Pancreas (tissue), 10 donors: Measurements from ENCODE around the gene DGCR2. TPM values are rescaled to one million over a fixed set of nuclear protein-coding genes. Genes with fewer than 3 reads are reported as not detected.
A peak's percentile ranks its signal among the peaks of the same experiment; 100 is the strongest.

ENCODE experiments used
- ATAC-seq, 4 donors: fragments of 200-7000 bp; cut with Tn5 transposase; one replicate each; pipeline versions ENCODE4 v1.8.0 to v1.9.1; 2020; ENCODE audit warnings: mild to moderate bottlenecking in 4 of 4, moderate library complexity in 4 of 4
- DNase-seq, 6 donors: peaks; one replicate each; pipeline ENCODE4 v3.0.0-alpha.2; 2020
- FAIRE-seq: peaks from 2 replicates; lab custom pipeline; 2012; peaks lifted over from hg19 to GRCh38; lab: Jason Lieb, UNC
- H3K27ac ChIP-seq, 4 donors: fragments of 200-600 bp; sonication (generic); 1 replicate in 3 of 4; 2 replicates in 1 of 4; pipeline versions ENCODE4 v1.5.0 to v1.8.0; 2020
- H3K27me3 ChIP-seq, 4 donors: fragments of 200-600 bp; one replicate each; pipeline ENCODE4 v1.8.0; 2021
- H3K36me3 ChIP-seq, 3 donors: fragments of 200-600 bp; sonication (generic) in 1 of 3; one replicate each; pipeline versions ENCODE4 v1.5.0 to v1.8.0; 2020 to 2021
- H3K4me1 ChIP-seq, 3 donors: fragments of 200-600 bp; one replicate each; pipeline ENCODE4 v1.8.0; 2021
- H3K4me3 ChIP-seq, 4 donors: fragments of 200-600 bp; sonication (generic) in 2 of 4; one replicate each; pipeline versions ENCODE4 v1.5.0 to v1.8.0; 2020 to 2021
- H3K9me3 ChIP-seq, 4 donors: fragments of 200-600 bp; one replicate each; pipeline ENCODE4 v1.8.0; 2021
- CTCF ChIP-seq, 4 donors: fragments of 200-600 bp; sonication (generic) in 3 of 4; IDR thresholded peaks; one replicate each; pipeline versions ENCODE4 v1.5.0 to v1.8.0; 2021; ENCODE audit warnings: antibody characterized with exemption in 4 of 4
- WGBS, 2 donors: extraction: QIAGEN DNeasy Blood & Tissue Kit; methylation state at CpG; one replicate each; pipeline ENCODE4 v1.1.7; 2013; 5-methylcytosine and 5-hydroxymethylcytosine counted together
- intact Hi-C, 3 donors: fragments of 100-400 bp; cut with DNase I; formaldehyde crosslinking; loops; one replicate each; pipeline versions ENCODE4 v1.11.1 to v1.14.2; 2022
- polyA plus RNA-seq, 2 donors: library from polyadenylated mRNA; stranded (reverse); fragments of 200-250 nt; gene quantifications; one replicate each; pipeline ENCODE4 v1.2.3, GENCODE V29; 2013
- total RNA-seq, 6 donors: library from RNA; stranded (reverse); fragmentation: NEBNext Ultra II Directional in 4 of 6; extraction: Animal tissue kit (Norgen Biotek cat#: 25700) in 4 of 6; gene quantifications; one replicate each; pipeline versions ENCODE4 v1.2.1 to v1.2.4, GENCODE V29; 2021 to 2023
- donor health status: healthy with polysubstance abuse.
- donor health status: DM: no; HTN: no; CAD: no; lungs with moderate emphysema.
- donor health status: DM: no; HTN: no; CAD: no.
- donor health status: control.
- donor health status: control.
- donor health status: Bipolar disorder and iron deficiency.
- donor health status: DM: yes; HTN: yes; CAD: no.
- donor health status: DM: no; HTN: no; CAD: no.
- donor health status: DM: no; HTN: no; CAD: no.
- donor health status: DM: yes; HTN: yes; CAD: no.

Gene DGCR2
- total RNA-seq (10 to 100 TPM; 24.3 to 41.5 (median 34.7) TPM), polyA plus RNA-seq (10 to 100 TPM; 26.7 to 28.7 TPM)

- peaks cover 13 to 38% (median 25%) of the 10 kb centered on the region in 3 donors for H3K4me1 ChIP-seq
- intact Hi-C loops, result no loop called here
- no peaks in the 10 kb centered on the region for H3K27me3 ChIP-seq
- H3K36me3 ChIP-seq, result no peaks in the 10 kb centered on the region
- no peaks in the 10 kb centered on the region for H3K9me3 ChIP-seq
- peak; percentile 85 to 94 (median 88) for ATAC-seq
- no peak for FAIRE-seq
- peak within 1 kb of the TSS; percentile 65 to 89 (median 82) for H3K4me3 ChIP-seq
- DNase-seq, result peak; percentile 96 to 99 (median 98)
- no peak for TF ChIP-seq CTCF (IDR thresholded peaks at IDR 0.05)
- peak within 1 kb of the TSS; percentile 90 to 96 (median 94) for H3K27ac ChIP-seq
- WGBS, 2 donors, result 1% methylated on average over 50 to 67 of the region's 67 CpGs
Observed at GRCh38 chr22:19122143-19122751, at the start of gene DGCR2. Gene DGCR2, minus strand, starts transcription at chr22:19122412. Its CDS starts 206 bp downstream, at chr22:19122206.

- no peak for ATAC-seq
- peak overlapping the region in 2 of 4 donors; percentile 21 to 35 for H3K4me3 ChIP-seq
- no peaks in the 10 kb centered on the region for H3K9me3 ChIP-seq
- FAIRE-seq, result no peak
- no peak for TF ChIP-seq CTCF (IDR thresholded peaks at IDR 0.05)
- intact Hi-C loops, result no loop called here
- no peak overlapping the region for H3K27ac ChIP-seq
- peaks cover 0 to 13% (median 2%) of the 10 kb centered on the region in 4 donors for H3K27me3 ChIP-seq
- H3K4me1 ChIP-seq, result peaks cover 4 to 22% (median 17%) of the 10 kb centered on the region in 3 donors
- peak in 2 of 6 donors; percentile 46 to 78 for DNase-seq
- no peaks in the 10 kb centered on the region for H3K36me3 ChIP-seq
- WGBS, 2 donors, result 36 to 44% methylated on average over 7 of the region's 7 CpGs
Observed at GRCh38 chr22:19169947-19170318, 47.7 kb upstream of the DGCR2 start.

- intact Hi-C loops, result no loop called here
- no peaks in the 10 kb centered on the region for H3K9me3 ChIP-seq
- ATAC-seq (no peak), FAIRE-seq (no peak), DNase-seq (peak in 3 of 6 donors; percentile 26 to 50 (median 49))
- TF ChIP-seq CTCF (IDR thresholded peaks at IDR 0.05), result no peak
- 4 to 5% methylated on average over 54 to 58 of the region's 58 CpGs for WGBS, 2 donors
- H3K27ac ChIP-seq, result no peak overlapping the region
- H3K4me3 ChIP-seq, result peak overlapping the region in 2 of 4 donors; percentile 21 to 35
- H3K27me3 ChIP-seq, result peaks cover 0 to 13% (median 2%) of the 10 kb centered on the region in 4 donors
- peaks cover 0 to 17% (median 11%) of the 10 kb centered on the region in 3 donors for H3K4me1 ChIP-seq
- H3K36me3 ChIP-seq, result no peaks in the 10 kb centered on the region
Observed at GRCh38 chr22:19169002-19169946, 47.1 kb upstream of the DGCR2 start.

GRCh38 chr22:19168088-19168890, 46.1 kb upstream of the DGCR2 start:
- ATAC-seq (no peak), FAIRE-seq (no peak), DNase-seq (peak in 2 of 6 donors; percentile 34 to 37)
- H3K4me1 ChIP-seq, result peaks cover 0 to 14% (median 11%) of the 10 kb centered on the region in 3 donors
- no peak overlapping the region for H3K4me3 ChIP-seq
- H3K27me3 ChIP-seq, result peaks cover 0 to 13% (median 2%) of the 10 kb centered on the region in 4 donors
- no peak for TF ChIP-seq CTCF (IDR thresholded peaks at IDR 0.05)
- intact Hi-C loops, result no loop called here
- WGBS, 2 donors, result 31 to 42% methylated on average over 17 of the region's 17 CpGs
- no peaks in the 10 kb centered on the region for H3K9me3 ChIP-seq
- H3K27ac ChIP-seq, result no peak overlapping the region
- H3K36me3 ChIP-seq, result no peaks in the 10 kb centered on the region
